Trophoblast cell (in vitro differentiated cells and primary cell): ENCODE measurements around the gene SLC35E3.
A peak's percentile ranks its signal among the peaks of the same experiment; 100 is the strongest.

Source experiments
- DNase-seq, 2 donors: peaks; one replicate each; pipeline ENCODE4 v3.0.0-alpha.2; 2016
- H2AFZ ChIP-seq: 2 replicates; pipeline ENCODE4 v1.6.1; 2013; ENCODE audit warnings: low read length, moderate library complexity, mild to moderate bottlenecking; ENCODE audit not compliant: insufficient read depth, poor library complexity
- H2AK5ac ChIP-seq: 2 replicates; pipeline ENCODE4 v1.6.1; 2013; ENCODE audit warnings: mild to moderate bottlenecking, low read length
- H2BK120ac ChIP-seq: 2 replicates; pipeline ENCODE4 v1.6.1; 2013; ENCODE audit warnings: low read length, mild to moderate bottlenecking, moderate library complexity; ENCODE audit not compliant: insufficient read depth, poor library complexity
- H2BK12ac ChIP-seq: 2 replicates; pipeline ENCODE4 v1.6.1; 2013; ENCODE audit warnings: mild to moderate bottlenecking, low read length, moderate library complexity
- H2BK5ac ChIP-seq: 2 replicates; pipeline ENCODE4 v1.6.1; 2013; ENCODE audit warnings: low read length, low read depth, moderate library complexity, mild to moderate bottlenecking; ENCODE audit not compliant: poor library complexity
- H3K14ac ChIP-seq: 2 replicates; pipeline ENCODE4 v1.6.1; 2013; ENCODE audit warnings: mild to moderate bottlenecking, low read length
- H3K18ac ChIP-seq: 2 replicates; pipeline ENCODE4 v1.6.1; 2013; ENCODE audit warnings: mild to moderate bottlenecking, low read length
- H3K23ac ChIP-seq: 2 replicates; pipeline ENCODE4 v1.6.1; 2013; ENCODE audit warnings: low read length
- H3K27ac ChIP-seq: 2 replicates; pipeline ENCODE4 v1.5.1; 2013; ENCODE audit warnings: low read depth, mild to moderate bottlenecking, inconsistent platforms, low read length, moderate library complexity
- H3K27me3 ChIP-seq: 2 replicates; pipeline ENCODE4 v1.6.1; 2013; ENCODE audit warnings: inconsistent platforms, mild to moderate bottlenecking, low read length, moderate library complexity; ENCODE audit not compliant: insufficient read depth
- H3K36me3 ChIP-seq, 2 experiments: 1 replicate in 1 of 2; 2 replicates in 1 of 2; pipeline ENCODE4 v1.6.1; 2013; ENCODE audit warnings: low read length in 2 of 2, mild to moderate bottlenecking in 2 of 2, moderate library complexity in 1 of 2; ENCODE audit not compliant: insufficient read depth in 2 of 2, control insufficient read depth in 1 of 2
- H3K4ac ChIP-seq: 2 replicates; pipeline ENCODE4 v1.6.1; 2013; ENCODE audit warnings: low read depth, mild to moderate bottlenecking, low read length, moderate library complexity
- H3K4me1 ChIP-seq, 2 experiments: 1 replicate in 1 of 2; 2 replicates in 1 of 2; pipeline ENCODE4 v1.6.1; 2013; ENCODE audit warnings: low read length in 2 of 2, mild to moderate bottlenecking in 2 of 2, moderate library complexity in 1 of 2; ENCODE audit not compliant: insufficient read depth in 2 of 2, control insufficient read depth in 1 of 2
- H3K4me2 ChIP-seq: 2 replicates; pipeline ENCODE4 v1.6.1; 2013; ENCODE audit warnings: inconsistent platforms, mild to moderate bottlenecking, low read length, moderate library complexity
- H3K4me3 ChIP-seq: 2 replicates; pipeline ENCODE4 v1.5.1; 2013; ENCODE audit warnings: mild to moderate bottlenecking, low read depth, low read length, inconsistent platforms
- H3K79me1 ChIP-seq: one replicate; pipeline ENCODE4 v1.6.1; 2013; ENCODE audit warnings: low read length
- H3K79me2 ChIP-seq: 2 replicates; pipeline ENCODE4 v1.6.1; 2013; ENCODE audit warnings: low read length, mild to moderate bottlenecking; ENCODE audit not compliant: control insufficient read depth, insufficient read depth, poor library complexity
- H3K9ac ChIP-seq: 2 replicates; pipeline ENCODE4 v1.6.1; 2013; ENCODE audit warnings: mild to moderate bottlenecking, low read length
- H3K9me3 ChIP-seq: 2 replicates; pipeline ENCODE4 v1.6.1; 2013; ENCODE audit warnings: low read depth, mild to moderate bottlenecking, control low read depth, inconsistent platforms, low read length; ENCODE audit not compliant: insufficient read depth
- H4K12ac ChIP-seq: 2 replicates; pipeline ENCODE4 v1.6.1; 2013; ENCODE audit warnings: low read depth, mild to moderate bottlenecking, low read length, moderate library complexity
- H4K8ac ChIP-seq: 2 replicates; pipeline ENCODE4 v1.6.1; 2013; ENCODE audit warnings: low read depth, mild to moderate bottlenecking, low read length, moderate library complexity
- H4K91ac ChIP-seq: one replicate; pipeline ENCODE4 v1.6.1; 2013; ENCODE audit warnings: low read depth, mild to moderate bottlenecking, low read length, moderate library complexity
- WGBS: extraction: QIAGEN DNeasy Blood & Tissue Kit; methylation state at CpG from one replicate; pipeline ENCODE4 v1.1.7; 2013; ENCODE audit warnings: missing lambda C conversion rate; ENCODE audit not compliant: insufficient read length, insufficient coverage; ENCODE audit errors: extremely low coverage; 5-methylcytosine and 5-hydroxymethylcytosine counted together

Gene SLC35E3

GRCh38 chr12:68773582-68773981 lies 27.6 kb downstream of the SLC35E3 start:
- no peak overlapping the region for H2AFZ ChIP-seq
- no peak overlapping the region for H3K4me3 ChIP-seq
- no CpG with 5 or more reads among the region's 5 CpGs for WGBS
- H3K4me1 ChIP-seq: peaks cover 0 to 3% of the 10 kb centered on the region in 2 experiments
- no peak overlapping the region for H3K9ac ChIP-seq
- DNase-seq: peak in 1 of 2 donors; percentile 51
- H3K4me2 ChIP-seq: no peak overlapping the region
- no peaks in the 10 kb centered on the region for H3K79me1 ChIP-seq
- no peak overlapping the region for H2BK5ac ChIP-seq
- H2AK5ac ChIP-seq: no peak overlapping the region
- no peak overlapping the region for H3K14ac ChIP-seq
- H3K4ac ChIP-seq: no peak overlapping the region
- H3K18ac ChIP-seq: no peak overlapping the region
- H3K27ac ChIP-seq: no peak overlapping the region
- no peaks in the 10 kb centered on the region for H3K79me2 ChIP-seq
- no peak overlapping the region for H4K12ac ChIP-seq
- H3K9me3 ChIP-seq: no peaks in the 10 kb centered on the region
- no peak overlapping the region for H3K23ac ChIP-seq
- no peak overlapping the region for H2BK12ac ChIP-seq
- H4K8ac ChIP-seq: no peak overlapping the region
- H4K91ac ChIP-seq: no peak overlapping the region
- no peak overlapping the region for H2BK120ac ChIP-seq
- no peaks in the 10 kb centered on the region for H3K36me3 ChIP-seq
- H3K27me3 ChIP-seq: no peaks in the 10 kb centered on the region

GRCh38 chr12:68775121-68775630 lies 29.2 kb downstream of the SLC35E3 start:
- no peak overlapping the region for H3K23ac ChIP-seq
- WGBS: no CpG with 5 or more reads among the region's 7 CpGs
- no peak overlapping the region for H3K4me3 ChIP-seq
- H3K18ac ChIP-seq: no peak overlapping the region
- H3K36me3 ChIP-seq: no peaks in the 10 kb centered on the region
- no peak overlapping the region for H4K91ac ChIP-seq
- no peaks in the 10 kb centered on the region for H3K27me3 ChIP-seq
- H2BK5ac ChIP-seq: no peak overlapping the region
- H4K8ac ChIP-seq: no peak overlapping the region
- no peaks in the 10 kb centered on the region for H3K79me2 ChIP-seq
- H3K9me3 ChIP-seq: no peaks in the 10 kb centered on the region
- DNase-seq: no peak
- H3K4ac ChIP-seq: no peak overlapping the region
- H3K79me1 ChIP-seq: no peaks in the 10 kb centered on the region
- no peak overlapping the region for H3K4me2 ChIP-seq
- H2BK12ac ChIP-seq: no peak overlapping the region
- no peak overlapping the region for H3K14ac ChIP-seq
- peaks cover 0 to 3% of the 10 kb centered on the region in 2 experiments for H3K4me1 ChIP-seq
- H3K9ac ChIP-seq: no peak overlapping the region
- no peak overlapping the region for H2AK5ac ChIP-seq
- no peak overlapping the region for H4K12ac ChIP-seq
- no peak overlapping the region for H2BK120ac ChIP-seq
- H2AFZ ChIP-seq: no peak overlapping the region
- H3K27ac ChIP-seq: no peak overlapping the region

- no peak overlapping the region for H3K9ac ChIP-seq
- no peak overlapping the region for H4K12ac ChIP-seq
- H2BK5ac ChIP-seq: no peak overlapping the region
- H3K14ac ChIP-seq: no peak overlapping the region
- no peaks in the 10 kb centered on the region for H3K36me3 ChIP-seq
- H3K4ac ChIP-seq: no peak overlapping the region
- H3K79me1 ChIP-seq: no peaks in the 10 kb centered on the region
- H3K4me2 ChIP-seq: no peak overlapping the region
- no peak overlapping the region for H3K27ac ChIP-seq
- H4K91ac ChIP-seq: no peak overlapping the region
- no peak overlapping the region for H3K23ac ChIP-seq
- H4K8ac ChIP-seq: no peak overlapping the region
- no peak overlapping the region for H2BK12ac ChIP-seq
- no peak overlapping the region for H2AK5ac ChIP-seq
- peak; percentile 45 to 80 for DNase-seq
- H3K27me3 ChIP-seq: no peaks in the 10 kb centered on the region
- no CpG with 5 or more reads among the region's 5 CpGs for WGBS
- H2BK120ac ChIP-seq: no peak overlapping the region
- peaks cover 2 to 3% of the 10 kb centered on the region in 2 experiments for H3K4me1 ChIP-seq
- no peaks in the 10 kb centered on the region for H3K79me2 ChIP-seq
- H2AFZ ChIP-seq: no peak overlapping the region
- H3K9me3 ChIP-seq: no peaks in the 10 kb centered on the region
- H3K4me3 ChIP-seq: no peak overlapping the region
- no peak overlapping the region for H3K18ac ChIP-seq
Measured at GRCh38 chr12:68776976-68777610, 31.1 kb downstream of the SLC35E3 start.

- no peak overlapping the region for H4K12ac ChIP-seq
- no peaks in the 10 kb centered on the region for H3K27me3 ChIP-seq
Measured at GRCh38 chr12:68779280-68779679, 33.3 kb downstream of the SLC35E3 start.

More at GRCh38 chr12:68779280-68779679, 33.3 kb downstream of the SLC35E3 start:
- no peak overlapping the region for H2AFZ ChIP-seq
- no peak overlapping the region for H4K91ac ChIP-seq
- no peak overlapping the region for H3K18ac ChIP-seq
- H3K23ac ChIP-seq: no peak overlapping the region
- no peaks in the 10 kb centered on the region for H3K9me3 ChIP-seq
- H3K79me2 ChIP-seq: no peaks in the 10 kb centered on the region
- no peak overlapping the region for H3K4ac ChIP-seq
- H3K27ac ChIP-seq: no peak overlapping the region
- peaks cover 7 to 8% of the 10 kb centered on the region in 2 experiments for H3K4me1 ChIP-seq
- no peak overlapping the region for H2BK12ac ChIP-seq
- H3K14ac ChIP-seq: no peak overlapping the region
- no peak overlapping the region for H4K8ac ChIP-seq
- peak in 1 of 2 donors; percentile 32 for DNase-seq
- no peak overlapping the region for H2BK120ac ChIP-seq
- H3K36me3 ChIP-seq: no peaks in the 10 kb centered on the region
- no peak overlapping the region for H3K9ac ChIP-seq
- H2BK5ac ChIP-seq: no peak overlapping the region
- no peak overlapping the region for H3K4me3 ChIP-seq
- no peak overlapping the region for H3K4me2 ChIP-seq
- peaks cover 2% of the 10 kb centered on the region for H3K79me1 ChIP-seq
- H2AK5ac ChIP-seq: no peak overlapping the region
